ENCODE data around the gene SLC6A8.

The SLC6A8 gene

GRCh38 chrX:153687121-153688039, at the start of gene SLC6A8 (continued):
- TF ChIP-seq, protein P1, sequence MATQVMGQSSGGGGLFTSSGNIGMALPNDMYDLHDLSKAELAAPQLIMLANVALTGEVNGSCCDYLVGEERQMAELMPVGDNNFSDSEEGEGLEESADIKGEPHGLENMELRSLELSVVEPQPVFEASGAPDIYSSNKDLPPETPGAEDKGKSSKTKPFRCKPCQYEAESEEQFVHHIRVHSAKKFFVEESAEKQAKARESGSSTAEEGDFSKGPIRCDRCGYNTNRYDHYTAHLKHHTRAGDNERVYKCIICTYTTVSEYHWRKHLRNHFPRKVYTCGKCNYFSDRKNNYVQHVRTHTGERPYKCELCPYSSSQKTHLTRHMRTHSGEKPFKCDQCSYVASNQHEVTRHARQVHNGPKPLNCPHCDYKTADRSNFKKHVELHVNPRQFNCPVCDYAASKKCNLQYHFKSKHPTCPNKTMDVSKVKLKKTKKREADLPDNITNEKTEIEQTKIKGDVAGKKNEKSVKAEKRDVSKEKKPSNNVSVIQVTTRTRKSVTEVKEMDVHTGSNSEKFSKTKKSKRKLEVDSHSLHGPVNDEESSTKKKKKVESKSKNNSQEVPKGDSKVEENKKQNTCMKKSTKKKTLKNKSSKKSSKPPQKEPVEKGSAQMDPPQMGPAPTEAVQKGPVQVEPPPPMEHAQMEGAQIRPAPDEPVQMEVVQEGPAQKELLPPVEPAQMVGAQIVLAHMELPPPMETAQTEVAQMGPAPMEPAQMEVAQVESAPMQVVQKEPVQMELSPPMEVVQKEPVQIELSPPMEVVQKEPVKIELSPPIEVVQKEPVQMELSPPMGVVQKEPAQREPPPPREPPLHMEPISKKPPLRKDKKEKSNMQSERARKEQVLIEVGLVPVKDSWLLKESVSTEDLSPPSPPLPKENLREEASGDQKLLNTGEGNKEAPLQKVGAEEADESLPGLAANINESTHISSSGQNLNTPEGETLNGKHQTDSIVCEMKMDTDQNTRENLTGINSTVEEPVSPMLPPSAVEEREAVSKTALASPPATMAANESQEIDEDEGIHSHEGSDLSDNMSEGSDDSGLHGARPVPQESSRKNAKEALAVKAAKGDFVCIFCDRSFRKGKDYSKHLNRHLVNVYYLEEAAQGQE (tag by site-specific recombination; IDR thresholded peaks at IDR 0.05), result no peak
- peak; percentile 40; the same call in 1 of the 2 replicates for TF ChIP-seq ZBTB8A (tag by site-specific recombination; IDR thresholded peaks at IDR 0.05)
- no peak for TF ChIP-seq ZSCAN16 (tag by site-specific recombination; IDR thresholded peaks at IDR 0.05)
- peak; percentile 41; the same call in 1 of the 2 replicates for TF ChIP-seq ZNF394 (tag by site-specific recombination; IDR thresholded peaks at IDR 0.05; ENCODE audit: borderline replicate concordance)
- TF ChIP-seq ZBTB20 (tag by site-specific recombination; IDR thresholded peaks at IDR 0.05), result peak; percentile 45; the same call in 1 of the 2 replicates
- TF ChIP-seq MZF1 (tag by site-specific recombination; IDR thresholded peaks at IDR 0.05; ENCODE audit: borderline replicate concordance), result no peak
- no peak for TF ChIP-seq ZNF211 (tag by site-specific recombination; IDR thresholded peaks at IDR 0.05; ENCODE audit: low read depth)
- TF ChIP-seq ZNF292 (tag by site-specific recombination; IDR thresholded peaks at IDR 0.05; ENCODE audit: borderline replicate concordance, low read depth), result no peak
- TF ChIP-seq ZNF529 (tag by site-specific recombination; IDR thresholded peaks at IDR 0.05; ENCODE audit: insufficient replicate concordance), result no peak
- peak; percentile 57 for TF ChIP-seq ZNF366 (tag by site-specific recombination; conservative IDR thresholded peaks at IDR 0.05)
- peak; percentile 59 for TF ChIP-seq IKZF3 (tag by site-specific recombination; IDR thresholded peaks at IDR 0.05)

GRCh38 chrX:153638041-153638371, 49.7 kb upstream of the SLC6A8 start:
- POLR2A ChIA-PET, result no interaction called here
- Histone ChIP-seq H3K4me1 (ENCODE audit: control insufficient read depth, insufficient read depth, low read length) (peaks cover 3% of the 10 kb centered on the region; the same call in 1 of the 2 replicates), H3K9me3 (ENCODE audit: control insufficient read depth, insufficient read depth, low read depth, low read length) (no peaks in the 10 kb centered on the region), H3K36me3 (ENCODE audit: control insufficient read depth in 2 of 2, insufficient read depth in 1 of 2, low read length in 2 of 2) (no peaks in the 10 kb centered on the region), H3K27ac (ENCODE audit: extremely low read depth, low read depth, low read length) (no peak overlapping the region), H3K4me3 (ENCODE audit: low read depth, low read length) (no peak overlapping the region)
- CTCF ChIA-PET, result interaction anchor here (0.9 to 3.0 kb wide), 4 partner anchors 8 to 29 kb away, joined by 3 to 21 read pairs (median 3); no protein-coding TSS in a partner anchor
- TF ChIP-seq ZSCAN5A (tag by site-specific recombination; IDR thresholded peaks at IDR 0.05) (no peak), ZNF585B (tag by site-specific recombination; IDR thresholded peaks at IDR 0.05) (no peak), ZNF560 (tag by site-specific recombination; IDR thresholded peaks at IDR 0.05; ENCODE audit: borderline replicate concordance) (no peak), ZNF660 (tag by site-specific recombination; IDR thresholded peaks at IDR 0.05) (no peak), ZNF658 (tag by site-specific recombination; IDR thresholded peaks at IDR 0.05) (no peak), ZNF514 (tag by site-specific recombination; IDR thresholded peaks at IDR 0.05) (no peak), ZNF398 (tag by site-specific recombination; IDR thresholded peaks at IDR 0.05) (no peak), ZNF23 (tag by site-specific recombination; IDR thresholded peaks at IDR 0.05; ENCODE audit: borderline replicate concordance) (no peak), FEZF1 (tag by site-specific recombination; IDR thresholded peaks at IDR 0.05) (no peak), ZNF335 (tag by site-specific recombination; conservative IDR thresholded peaks at IDR 0.05) (no peak), MEIS1 (CRISPR knock-in tag; IDR thresholded peaks at IDR 0.05; ENCODE audit: borderline replicate concordance) (no peak), ZBTB17 (tag by site-specific recombination; IDR thresholded peaks at IDR 0.05) (no peak)
- TF ChIP-seq, protein P2, sequence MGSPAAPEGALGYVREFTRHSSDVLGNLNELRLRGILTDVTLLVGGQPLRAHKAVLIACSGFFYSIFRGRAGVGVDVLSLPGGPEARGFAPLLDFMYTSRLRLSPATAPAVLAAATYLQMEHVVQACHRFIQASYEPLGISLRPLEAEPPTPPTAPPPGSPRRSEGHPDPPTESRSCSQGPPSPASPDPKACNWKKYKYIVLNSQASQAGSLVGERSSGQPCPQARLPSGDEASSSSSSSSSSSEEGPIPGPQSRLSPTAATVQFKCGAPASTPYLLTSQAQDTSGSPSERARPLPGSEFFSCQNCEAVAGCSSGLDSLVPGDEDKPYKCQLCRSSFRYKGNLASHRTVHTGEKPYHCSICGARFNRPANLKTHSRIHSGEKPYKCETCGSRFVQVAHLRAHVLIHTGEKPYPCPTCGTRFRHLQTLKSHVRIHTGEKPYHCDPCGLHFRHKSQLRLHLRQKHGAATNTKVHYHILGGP (tag by site-specific recombination; IDR thresholded peaks at IDR 0.05), result no peak
- TF ChIP-seq, protein P3, sequence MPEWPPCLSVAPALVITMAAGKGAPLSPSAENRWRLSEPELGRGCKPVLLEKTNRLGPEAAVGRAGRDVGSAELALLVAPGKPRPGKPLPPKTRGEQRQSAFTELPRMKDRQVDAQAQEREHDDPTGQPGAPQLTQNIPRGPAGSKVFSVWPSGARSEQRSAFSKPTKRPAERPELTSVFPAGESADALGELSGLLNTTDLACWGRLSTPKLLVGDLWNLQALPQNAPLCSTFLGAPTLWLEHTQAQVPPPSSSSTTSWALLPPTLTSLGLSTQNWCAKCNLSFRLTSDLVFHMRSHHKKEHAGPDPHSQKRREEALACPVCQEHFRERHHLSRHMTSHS (tag by site-specific recombination; IDR thresholded peaks at IDR 0.05), result no peak
